OCI-LY7 (cell line): ENCODE data around the gene CORO1C. TPM values are rescaled to one million over a fixed set of nuclear protein-coding genes. Genes with fewer than 3 reads are reported as not detected.

Experiments used
- BruUV-seq: library from RNA; stranded (reverse); fragments of 400-500 nt; replicated peaks from 2 replicates; lab custom pipeline; 2021; lab: Mats Ljungman, UMichigan
- CTCF ChIA-PET: fragments of 300-600 bp; sonication (Branson Sonifier 250); formaldehyde crosslinking; loops from one replicate; lab custom pipeline; 2022; ENCODE audit warnings: antibody characterized with exemption; ENCODE audit not compliant: unreplicated experiment; lab: Charles Lee
- POLR2A ChIA-PET: fragments of 300-600 bp; sonication (Branson Sonifier 250); formaldehyde crosslinking; loops from one replicate; lab custom pipeline; 2022; ENCODE audit warnings: antibody characterized with exemption; lab: Charles Lee
- DNase-seq: peaks from one replicate; pipeline ENCODE4 v3.0.0-alpha.2; 2015; ENCODE audit warnings: low spot score
- H2AFZ ChIP-seq: fragments of 200-600 bp; sonication (generic), shearing (Covaris generic); 2 replicates; pipeline ENCODE4 v1.6.1; 2014; ENCODE audit warnings: mild to moderate bottlenecking, antibody characterized with exemption, low read length, moderate library complexity
- H3K27ac ChIP-seq: fragments of 200-600 bp; sonication (generic); 2 replicates; pipeline ENCODE4 v1.5.1; 2014; ENCODE audit warnings: mixed run types, low read depth, mild to moderate bottlenecking, moderate library complexity, low read length, inconsistent platforms; ENCODE audit not compliant: poor library complexity, severe bottlenecking
- H3K36me3 ChIP-seq: fragments of 200-600 bp; sonication (generic); 2 replicates; pipeline ENCODE4 v1.6.1; 2014; ENCODE audit warnings: mild to moderate bottlenecking, antibody characterized with exemption, low read length, moderate library complexity, mixed read lengths; ENCODE audit not compliant: insufficient read depth
- H3K4me1 ChIP-seq: fragments of 200-600 bp; sonication (generic); 2 replicates; pipeline ENCODE4 v1.5.1; 2014; ENCODE audit warnings: mild to moderate bottlenecking, low read length; ENCODE audit not compliant: insufficient read depth, poor library complexity, severe bottlenecking
- H3K4me2 ChIP-seq: fragments of 200-600 bp; sonication (generic); 2 replicates; pipeline ENCODE4 v1.6.1; 2014; ENCODE audit warnings: mild to moderate bottlenecking, low read length
- H3K4me3 ChIP-seq: fragments of 200-600 bp; sonication (generic); 2 replicates; pipeline ENCODE4 v1.5.1; 2014; ENCODE audit warnings: mild to moderate bottlenecking, low read depth, low read length; ENCODE audit not compliant: poor library complexity, severe bottlenecking
- H3K79me2 ChIP-seq: fragments of 200-600 bp; sonication (generic); 2 replicates; pipeline ENCODE4 v1.6.1; 2016; ENCODE audit warnings: low read depth, mild to moderate bottlenecking, low read length, moderate library complexity, mixed read lengths; ENCODE audit not compliant: insufficient read depth
- H3K9me2 ChIP-seq: fragments of 200-600 bp; sonication (generic); 2 replicates; pipeline ENCODE4 v1.6.1; 2016; ENCODE audit warnings: mild to moderate bottlenecking, low read length, mixed read lengths; ENCODE audit not compliant: insufficient read depth
- H3K9me3 ChIP-seq: fragments of 200-600 bp; sonication (generic); 2 replicates; pipeline ENCODE4 v1.6.1; 2014; ENCODE audit warnings: mild to moderate bottlenecking, mixed run types, low read length, mixed read lengths
- H4K20me1 ChIP-seq: fragments of 200-600 bp; sonication (generic); 2 replicates; pipeline ENCODE4 v1.6.1; 2014; ENCODE audit warnings: mild to moderate bottlenecking, antibody characterized with exemption, low read length, moderate library complexity, mixed read lengths; ENCODE audit not compliant: insufficient read depth
- CTCF ChIP-seq: fragments of 200-600 bp; sonication (generic); conservative IDR thresholded peaks from 2 replicates; pipeline ENCODE4 v1.5.1; 2014; ENCODE audit warnings: mild to moderate bottlenecking, antibody characterized with exemption, low read length, moderate library complexity, mixed read lengths
- EZH2phosphoT487 ChIP-seq: fragments of 200-600 bp; sonication (generic); IDR thresholded peaks from 2 replicates; pipeline ENCODE4 v1.6.1; 2018; ENCODE audit warnings: low read depth, borderline replicate concordance, mild to moderate bottlenecking, mixed run types, antibody characterized with exemption, low read length, moderate library complexity, mixed read lengths
- intact Hi-C: fragments of 100-400 bp; cut with micrococcal nuclease; formaldehyde crosslinking; loops from one replicate; pipeline ENCODE4 v1.10.0; 2022; ENCODE audit not compliant: unreplicated experiment
- total RNA-seq, 2 experiments: library from RNA; depleted of rRNA in 1 of 2; stranded (reverse); fragments of >200 nt in 1 of 2; shearing (Covaris generic) in 1 of 2; gene quantifications; 2 replicates each; pipeline ENCODE4 v1.2.3, GENCODE V29; 2014 to 2022

The CORO1C gene
- total RNA-seq, 2 experiments from 2014 or later = 74.7 to 148 TPM

GRCh38 chr12:108646600-108647579 lies 84.4 kb downstream of the CORO1C start:
- peaks cover 16% of the 10 kb centered on the region; the same call in 1 of the 2 replicates for H3K79me2 ChIP-seq
- BruUV-seq = no TSS peak
- no peak for DNase-seq
- POLR2A ChIA-PET = interaction anchor here (0.6 to 4.1 kb wide), 6 partner anchors 11 to 91 kb away, joined by 3 to 38 read pairs (median 4); no protein-coding TSS in a partner anchor
- peaks cover 87% of the 10 kb centered on the region for H3K36me3 ChIP-seq
- intact Hi-C loops = no loop called here
- H3K9me3 ChIP-seq = no peaks in the 10 kb centered on the region
- CTCF ChIA-PET = no interaction called here
- peak overlapping the region; percentile 31 for H3K27ac ChIP-seq
- H3K9me2 ChIP-seq = no peaks in the 10 kb centered on the region
- TF ChIP-seq CTCF (peak; percentile 66), EZH2phosphoT487 (no peak)
- no peak overlapping the region for H2AFZ ChIP-seq
- no peak overlapping the region for H3K4me2 ChIP-seq
- no peak overlapping the region for H3K4me3 ChIP-seq
- H4K20me1 ChIP-seq = no peaks in the 10 kb centered on the region
- H3K4me1 ChIP-seq = peaks cover 82% of the 10 kb centered on the region

- H3K4me2 ChIP-seq = no peak overlapping the region
- intact Hi-C loops = no loop called here
- no peaks in the 10 kb centered on the region for H3K9me3 ChIP-seq
- no peak for DNase-seq
- H3K36me3 ChIP-seq = peaks cover 79% of the 10 kb centered on the region
- H4K20me1 ChIP-seq = no peaks in the 10 kb centered on the region
- no peaks in the 10 kb centered on the region for H3K9me2 ChIP-seq
- no peak overlapping the region for H3K4me3 ChIP-seq
- CTCF ChIA-PET = no interaction called here
- TF ChIP-seq CTCF (no peak), EZH2phosphoT487 (no peak)
- BruUV-seq = no TSS peak
- H3K79me2 ChIP-seq = peaks cover 14% of the 10 kb centered on the region; the same call in 1 of the 2 replicates
- no peak overlapping the region for H2AFZ ChIP-seq
- POLR2A ChIA-PET = interaction anchor here (0.6 to 4.1 kb wide), 11 partner anchors 7 to 123 kb away, joined by 3 to 38 read pairs (median 6); partner anchors contain the start of gene SELPLG
- peak overlapping the region; percentile 31 for H3K27ac ChIP-seq
- H3K4me1 ChIP-seq = peaks cover 82% of the 10 kb centered on the region
Observed at GRCh38 chr12:108645686-108646599, 85.4 kb downstream of the CORO1C start.
